Measurements from ENCODE around the gene FBLN2.

The FBLN2 gene

DNA sequence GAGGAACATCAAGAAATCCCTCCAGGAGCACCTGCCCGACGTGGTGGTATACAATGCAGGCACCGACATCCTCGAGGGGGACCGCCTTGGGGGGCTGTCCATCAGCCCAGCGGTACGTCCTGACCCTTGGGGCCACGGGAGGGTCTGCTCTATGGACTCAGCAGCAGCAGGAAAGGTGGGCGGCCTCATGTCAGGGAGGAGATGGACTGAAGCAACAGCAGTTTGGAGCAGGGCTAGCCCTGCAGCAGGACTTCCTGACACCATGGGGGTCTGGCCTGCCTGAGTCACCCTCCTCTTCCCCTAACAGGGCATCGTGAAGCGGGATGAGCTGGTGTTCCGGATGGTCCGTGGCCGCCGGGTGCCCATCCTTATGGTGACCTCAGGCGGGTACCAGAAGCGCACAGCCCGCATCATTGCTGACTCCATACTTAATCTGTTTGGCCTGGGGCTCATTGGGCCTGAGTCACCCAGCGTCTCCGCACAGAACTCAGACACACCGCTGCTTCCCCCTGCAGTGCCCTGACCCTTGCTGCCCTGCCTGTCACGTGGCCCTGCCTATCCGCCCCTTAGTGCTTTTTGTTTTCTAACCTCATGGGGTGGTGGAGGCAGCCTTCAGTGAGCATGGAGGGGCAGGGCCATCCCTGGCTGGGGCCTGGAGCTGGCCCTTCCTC, 44.6 kb upstream of the FBLN2 start:
- no peak for DNase-seq (ENCODE audit: low read depth)
- TF ChIP-seq, protein P1, sequence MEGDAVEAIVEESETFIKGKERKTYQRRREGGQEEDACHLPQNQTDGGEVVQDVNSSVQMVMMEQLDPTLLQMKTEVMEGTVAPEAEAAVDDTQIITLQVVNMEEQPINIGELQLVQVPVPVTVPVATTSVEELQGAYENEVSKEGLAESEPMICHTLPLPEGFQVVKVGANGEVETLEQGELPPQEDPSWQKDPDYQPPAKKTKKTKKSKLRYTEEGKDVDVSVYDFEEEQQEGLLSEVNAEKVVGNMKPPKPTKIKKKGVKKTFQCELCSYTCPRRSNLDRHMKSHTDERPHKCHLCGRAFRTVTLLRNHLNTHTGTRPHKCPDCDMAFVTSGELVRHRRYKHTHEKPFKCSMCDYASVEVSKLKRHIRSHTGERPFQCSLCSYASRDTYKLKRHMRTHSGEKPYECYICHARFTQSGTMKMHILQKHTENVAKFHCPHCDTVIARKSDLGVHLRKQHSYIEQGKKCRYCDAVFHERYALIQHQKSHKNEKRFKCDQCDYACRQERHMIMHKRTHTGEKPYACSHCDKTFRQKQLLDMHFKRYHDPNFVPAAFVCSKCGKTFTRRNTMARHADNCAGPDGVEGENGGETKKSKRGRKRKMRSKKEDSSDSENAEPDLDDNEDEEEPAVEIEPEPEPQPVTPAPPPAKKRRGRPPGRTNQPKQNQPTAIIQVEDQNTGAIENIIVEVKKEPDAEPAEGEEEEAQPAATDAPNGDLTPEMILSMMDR (IDR thresholded peaks at IDR 0.05; ENCODE audit: low read depth, low read length, missing control alignments), result no peak
- no peak overlapping the region for H3K4me3 ChIP-seq (ENCODE audit: low read depth, low read length)

DNA sequence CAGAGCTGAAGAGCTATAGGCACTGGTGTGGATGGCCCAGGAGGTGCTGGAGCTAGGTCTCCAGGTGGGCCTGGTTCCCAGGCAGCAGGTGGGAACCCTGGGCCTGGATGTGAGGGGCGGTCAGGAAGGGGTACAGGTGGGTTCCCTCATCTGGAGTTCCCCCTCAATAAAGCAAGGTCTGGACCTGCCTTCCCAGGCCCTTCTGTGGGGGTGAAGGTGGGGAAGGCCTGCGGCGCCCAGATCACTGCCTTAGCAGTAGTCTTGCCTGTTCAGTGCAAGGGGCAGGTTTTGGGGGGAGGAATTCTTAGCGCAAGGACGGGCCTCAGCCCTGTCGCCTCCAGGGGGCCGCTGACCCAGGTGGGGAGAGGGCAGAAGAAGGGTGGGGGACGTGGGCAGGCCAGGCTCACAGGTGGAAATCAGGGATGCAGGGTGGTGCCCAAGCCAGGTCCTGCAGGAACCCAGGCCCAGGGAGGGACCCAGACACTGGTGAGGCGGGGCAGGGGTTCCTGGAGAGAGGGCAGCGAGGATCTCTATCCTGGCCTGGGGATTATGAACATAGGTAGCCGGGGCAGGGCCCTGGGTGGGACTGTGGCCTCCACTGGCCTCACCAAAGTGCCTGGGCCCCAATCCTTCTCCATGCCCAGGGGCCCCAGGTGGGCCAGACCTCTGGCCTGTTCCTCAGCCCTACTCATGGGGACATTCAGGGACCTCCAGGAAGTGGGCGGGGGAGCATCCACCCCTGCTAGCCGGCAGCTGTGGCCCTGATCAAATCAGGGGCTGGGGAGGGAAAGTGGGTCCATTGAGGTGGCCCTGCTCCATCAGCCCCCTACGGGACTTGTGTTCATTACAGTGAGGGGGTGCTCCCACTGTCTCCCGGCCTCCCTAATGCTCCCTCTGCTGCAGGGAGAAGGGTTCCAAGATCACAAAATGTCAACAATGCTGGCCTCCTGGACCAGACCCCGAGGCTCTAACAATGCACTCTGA, 43.5 kb upstream of the FBLN2 start:
- TF ChIP-seq, protein P1 (IDR thresholded peaks at IDR 0.05; ENCODE audit: low read depth, low read length, missing control alignments), result no peak
- H3K4me3 ChIP-seq (ENCODE audit: low read depth, low read length), result no peak overlapping the region
- DNase-seq (ENCODE audit: low read depth), result no peak

DNA sequence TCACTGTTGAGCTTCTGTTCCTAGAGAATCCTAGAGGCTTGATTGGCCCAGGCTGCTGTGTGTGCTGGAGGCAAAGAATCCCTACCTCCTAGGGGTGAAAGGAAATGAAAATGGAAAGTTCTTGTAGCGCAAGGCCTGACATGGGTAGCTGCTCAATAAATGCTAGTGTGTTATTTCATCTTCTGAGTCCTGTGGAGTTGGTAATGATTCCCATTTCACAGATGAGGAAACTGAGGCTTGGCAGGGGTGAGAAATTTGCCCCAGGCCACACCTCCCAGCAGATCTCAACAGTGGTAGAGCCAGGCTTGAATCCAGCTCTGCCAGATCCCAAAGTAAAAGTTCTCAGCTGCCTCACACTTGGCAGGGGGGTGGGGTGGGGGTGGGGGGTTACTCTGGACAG, 42.7 kb upstream of the FBLN2 start:
- TF ChIP-seq, protein P1 (IDR thresholded peaks at IDR 0.05; ENCODE audit: low read depth, low read length, missing control alignments), result no peak
- no peak overlapping the region for H3K4me3 ChIP-seq (ENCODE audit: low read depth, low read length)
- DNase-seq (ENCODE audit: low read depth), result no peak

DNA sequence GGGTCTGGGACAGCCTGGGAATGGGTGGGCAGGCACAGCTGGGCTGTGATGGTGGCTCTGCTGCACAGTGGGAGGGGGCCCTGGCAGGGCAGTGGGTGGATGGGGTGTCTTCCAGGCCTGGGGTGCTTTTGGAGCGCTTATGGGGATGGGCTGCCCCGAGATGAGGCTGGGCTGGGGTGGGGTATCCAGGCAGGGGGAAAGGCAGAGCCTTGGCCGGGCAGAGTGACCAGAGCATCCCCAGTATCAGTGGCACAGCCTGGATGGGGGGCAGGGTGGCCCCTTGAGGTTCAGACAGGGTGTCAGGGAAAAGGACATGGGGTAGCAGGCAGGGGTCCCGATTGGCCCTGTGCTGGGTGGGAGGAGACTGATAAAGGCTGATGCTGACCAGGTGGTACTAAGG, 42.2 kb upstream of the FBLN2 start:
- TF ChIP-seq, protein P1 (IDR thresholded peaks at IDR 0.05; ENCODE audit: low read depth, low read length, missing control alignments), result no peak
- H3K4me3 ChIP-seq (ENCODE audit: low read depth, low read length), result no peak overlapping the region
- DNase-seq (ENCODE audit: low read depth), result no peak

DNA sequence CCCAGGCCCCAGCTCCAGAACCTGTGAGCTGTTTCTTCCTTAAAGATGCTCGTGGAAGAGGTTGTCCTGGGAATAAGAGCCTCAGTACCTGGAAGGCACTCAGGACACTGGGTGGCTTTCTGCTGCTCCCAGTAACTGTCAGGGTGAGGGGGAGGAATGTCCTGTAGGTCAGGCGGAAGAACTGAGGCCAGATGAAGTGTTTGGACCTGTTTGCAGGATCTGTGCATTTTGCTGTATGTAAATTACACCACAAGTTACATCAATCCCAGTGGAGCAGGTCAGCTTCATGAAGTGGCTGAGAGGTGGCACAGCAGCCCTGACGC, 41.7 kb upstream of the FBLN2 start:
- no peak overlapping the region for H3K4me3 ChIP-seq (ENCODE audit: low read depth, low read length)
- DNase-seq (ENCODE audit: low read depth), result no peak
- TF ChIP-seq, protein P1 (IDR thresholded peaks at IDR 0.05; ENCODE audit: low read depth, low read length, missing control alignments), result no peak

DNA sequence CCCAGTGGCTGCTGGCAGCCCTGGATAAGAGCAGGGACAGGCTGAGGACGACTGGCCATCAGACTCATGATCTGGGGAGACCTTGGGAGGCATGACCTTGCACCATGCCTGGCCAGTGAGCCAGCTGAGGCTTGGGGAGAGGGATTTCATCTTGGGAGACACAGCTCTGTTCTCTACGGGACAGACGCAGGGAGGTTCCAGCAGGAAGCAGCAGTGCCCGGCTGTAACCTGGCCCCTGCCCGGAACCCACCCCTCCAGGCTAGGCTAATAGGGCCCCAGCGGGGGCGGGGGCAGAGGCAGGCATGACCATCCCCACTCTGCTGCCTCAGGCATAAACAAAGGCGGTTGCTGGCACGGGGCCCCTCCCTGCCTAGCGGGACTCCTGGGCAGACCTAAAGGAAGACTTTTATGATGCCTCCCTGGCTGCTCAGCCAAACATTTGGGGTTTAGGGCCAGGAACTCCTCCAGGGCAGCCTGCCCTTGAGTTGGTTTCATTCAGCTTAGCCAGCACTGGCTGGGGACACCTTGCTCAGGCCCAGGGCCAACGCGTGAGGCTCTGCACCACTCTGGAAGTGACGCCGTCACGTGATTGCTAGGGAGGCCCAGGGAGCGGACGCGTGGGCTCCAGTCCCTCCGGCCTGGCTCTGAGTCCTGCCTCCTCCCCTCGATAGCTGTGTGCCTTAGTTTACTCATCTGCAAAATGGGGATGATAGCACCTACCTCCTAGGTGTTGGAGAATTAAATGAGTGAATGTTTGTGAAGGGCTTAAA, 41.2 kb upstream of the FBLN2 start:
- TF ChIP-seq, protein P1 (IDR thresholded peaks at IDR 0.05; ENCODE audit: low read depth, low read length, missing control alignments), result no peak
- no peak for DNase-seq (ENCODE audit: low read depth)
- H3K4me3 ChIP-seq (ENCODE audit: low read depth, low read length), result no peak overlapping the region
